Measurements from ENCODE around the gene MBD1.
A peak's percentile ranks its signal among the peaks of the same experiment; 100 is the strongest.
"Not testable (repeated sequence)": the region's sequence is repeated elsewhere in the genome, so short reads cannot be mapped to it uniquely, and the experiment has no call there.

MBD1 gene

DNA sequence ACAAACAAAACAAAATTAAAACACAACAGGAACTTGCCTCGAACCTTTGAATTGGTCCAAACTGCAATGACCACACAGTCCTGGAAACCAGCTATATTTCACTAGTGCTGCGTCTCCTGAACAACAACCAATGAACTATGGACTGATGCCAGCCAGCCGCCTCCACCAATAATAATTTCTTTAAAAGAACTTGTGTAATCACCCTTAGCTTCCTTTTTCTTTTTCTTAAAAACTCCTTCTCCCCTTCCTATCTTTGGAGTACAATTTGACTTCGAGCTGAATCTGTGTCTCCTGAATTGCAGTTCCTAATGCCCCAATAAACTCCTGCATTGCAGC is 7.8 kb upstream of the MBD1 start:
- DNase-seq (ENCODE audit: low read depth, low spot score): no peak

DNA sequence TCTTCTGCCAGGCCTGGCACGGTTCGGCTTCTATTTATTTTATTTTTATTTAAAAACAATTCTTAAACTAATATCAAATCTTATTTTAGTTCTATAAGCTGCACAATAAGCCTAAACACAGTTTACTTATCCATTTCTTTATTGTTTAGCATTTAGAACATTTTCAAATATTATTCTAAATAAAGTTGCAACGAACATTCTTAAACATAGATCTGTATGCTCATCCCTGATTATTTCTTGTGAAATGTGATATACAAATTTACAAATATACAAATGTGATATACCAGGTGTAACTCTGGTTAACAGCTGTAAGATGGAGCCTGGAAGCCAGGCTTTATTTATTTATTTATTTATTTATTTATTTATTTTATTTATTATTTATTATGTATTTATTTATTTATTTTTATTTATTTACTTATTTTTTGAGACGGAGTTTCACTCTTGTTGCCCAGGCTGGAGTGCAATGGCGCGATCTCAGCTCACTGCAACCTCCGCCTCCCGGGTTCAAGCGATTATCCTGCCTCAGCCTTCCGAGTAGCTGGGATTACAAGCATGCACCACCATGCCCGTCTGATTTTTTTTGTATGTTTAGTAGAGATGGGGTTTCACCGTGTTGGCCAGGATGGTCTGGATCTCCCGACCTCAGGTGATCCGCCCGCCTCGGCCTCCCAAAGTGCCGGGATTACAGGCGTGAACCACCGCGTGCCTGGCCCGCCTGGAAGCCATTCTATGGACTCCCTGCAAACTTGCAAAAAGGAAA is 7.2 kb upstream of the MBD1 start:
- not testable (repeated sequence) for DNase-seq (ENCODE audit: low read depth, low spot score)

DNA sequence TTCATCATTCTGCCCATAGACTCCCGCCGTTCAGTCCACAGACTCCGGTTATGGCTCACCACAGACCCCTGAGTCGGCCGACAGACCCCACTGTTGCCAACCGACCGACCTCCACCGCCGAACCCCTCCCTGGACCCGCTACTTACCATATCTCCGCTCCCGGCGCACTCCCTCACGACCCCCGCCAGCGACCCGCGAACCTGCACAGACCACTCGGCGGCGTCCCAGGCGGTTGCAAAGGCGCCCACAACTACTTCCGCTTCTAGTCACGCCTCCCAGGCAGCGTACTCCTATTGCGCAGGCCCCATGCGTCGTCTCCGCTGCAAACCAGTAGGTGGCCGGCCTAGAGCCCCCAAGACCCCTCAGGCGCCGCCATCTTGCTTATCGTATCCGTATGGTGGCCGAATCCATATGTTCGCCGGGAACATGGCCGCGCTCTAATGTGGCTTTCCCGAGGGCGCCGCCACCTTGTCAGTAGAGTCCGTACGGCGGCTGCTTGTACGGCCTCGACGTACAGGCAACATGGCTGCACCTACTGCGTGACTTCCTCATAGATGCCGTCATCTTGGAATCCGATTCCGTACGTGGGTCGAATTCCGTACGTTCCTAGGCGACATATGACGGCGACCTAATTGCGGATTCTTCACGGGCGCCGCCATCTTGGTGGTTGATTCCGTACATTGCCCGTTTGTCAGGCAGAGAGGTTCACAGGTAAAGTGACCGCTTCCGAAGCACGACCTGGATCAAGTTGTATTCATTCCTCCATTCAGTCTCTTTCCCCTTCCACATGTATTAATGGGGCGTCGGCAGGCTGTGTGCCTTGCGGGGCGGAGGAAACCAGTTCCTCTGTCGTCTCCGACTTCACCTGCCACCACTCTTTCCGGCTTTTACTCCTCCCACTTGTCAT is 6.4 kb upstream of the MBD1 start, which contains the start of gene CXXC1:
CXXC1 (minus strand) TSS at position 252 of the 907 bp plus-strand sequence; CDS start at position 149, 103 bp downstream.
- peak; percentile 92 for DNase-seq (ENCODE audit: low read depth, low spot score)

DNA sequence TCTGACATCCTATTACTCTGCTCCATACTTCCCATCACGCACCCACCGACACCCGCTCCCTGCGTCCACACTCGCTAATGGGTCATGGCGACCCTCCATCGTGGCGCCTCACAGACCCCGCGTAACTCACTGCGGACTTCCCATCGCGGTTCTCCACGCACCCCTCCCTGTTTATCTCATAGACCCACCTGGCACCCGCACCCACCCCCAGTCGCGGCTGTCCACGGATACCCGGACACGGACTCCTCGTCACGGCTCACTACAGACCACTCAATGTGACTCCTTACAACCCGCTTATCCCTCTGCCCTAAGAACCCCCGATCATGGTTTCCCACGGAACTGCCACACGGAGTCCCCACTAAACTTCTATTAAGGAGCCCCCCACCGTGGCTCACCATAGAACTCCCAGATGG is 5.7 kb upstream of the MBD1 start:
- DNase-seq (ENCODE audit: low read depth, low spot score): no peak

DNA sequence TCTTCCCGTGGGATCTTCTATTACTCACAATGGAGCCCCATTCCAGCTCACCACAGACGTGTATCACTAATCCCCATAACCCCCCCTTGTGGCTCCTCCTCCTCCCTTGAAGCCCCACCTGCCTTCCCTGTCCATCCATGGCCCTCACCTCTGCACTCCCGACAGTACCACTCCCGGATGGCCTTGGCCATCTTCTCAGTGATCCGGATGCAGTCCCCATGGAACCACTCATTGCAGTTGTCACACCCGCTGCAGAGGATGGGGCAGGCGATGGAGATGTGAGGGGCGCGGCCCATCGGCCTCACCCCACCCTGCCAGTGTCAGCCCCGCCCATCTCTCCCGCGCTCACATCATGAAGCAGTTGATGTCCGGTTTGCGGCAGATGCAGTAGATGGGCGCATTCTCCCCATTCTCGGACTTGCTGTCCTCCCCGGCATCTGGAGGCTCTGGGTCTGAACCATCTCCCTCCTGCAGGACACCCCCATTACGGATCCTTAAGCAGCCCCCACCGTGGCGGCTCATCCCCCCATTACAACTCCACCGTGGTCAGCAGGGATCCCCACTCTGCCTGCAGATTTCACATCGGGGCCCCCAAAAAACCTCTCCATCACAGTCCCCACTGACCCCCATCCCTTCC is 5.2 kb upstream of the MBD1 start:
- DNase-seq (ENCODE audit: low read depth, low spot score): no peak

DNA sequence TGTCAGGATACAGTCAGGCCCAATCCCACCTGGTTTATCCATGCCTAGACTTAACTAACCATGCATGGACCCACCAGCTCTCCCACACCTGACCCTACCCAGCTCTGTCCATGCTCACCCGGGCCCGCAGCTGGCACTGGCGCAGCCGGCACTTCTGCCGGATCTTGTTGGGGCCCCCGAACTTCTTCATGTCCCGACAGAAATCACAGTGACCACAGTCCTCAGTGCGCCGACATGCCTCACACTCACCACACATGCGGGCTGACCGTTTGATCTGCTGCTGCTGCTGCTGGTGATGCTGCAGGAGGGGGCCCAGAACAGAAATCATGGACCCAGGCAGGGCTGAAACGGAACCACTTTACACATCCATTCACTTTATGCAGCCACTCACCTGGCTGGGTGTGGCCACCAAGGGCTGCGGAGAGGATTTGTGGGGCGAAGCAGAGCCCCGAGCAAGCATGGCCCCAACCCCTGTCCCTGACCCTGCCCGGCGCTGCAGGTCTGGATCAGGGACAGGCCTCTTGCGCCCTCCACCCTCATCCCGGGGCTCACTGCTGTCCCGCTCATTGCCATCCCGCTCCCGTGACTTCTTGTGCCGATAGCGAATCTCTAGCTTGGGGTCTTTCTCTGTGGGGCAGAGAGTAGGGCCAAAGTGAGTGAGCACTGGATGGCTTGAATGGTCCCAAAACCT is 4.5 kb upstream of the MBD1 start:
- no peak for DNase-seq (ENCODE audit: low read depth, low spot score)

DNA sequence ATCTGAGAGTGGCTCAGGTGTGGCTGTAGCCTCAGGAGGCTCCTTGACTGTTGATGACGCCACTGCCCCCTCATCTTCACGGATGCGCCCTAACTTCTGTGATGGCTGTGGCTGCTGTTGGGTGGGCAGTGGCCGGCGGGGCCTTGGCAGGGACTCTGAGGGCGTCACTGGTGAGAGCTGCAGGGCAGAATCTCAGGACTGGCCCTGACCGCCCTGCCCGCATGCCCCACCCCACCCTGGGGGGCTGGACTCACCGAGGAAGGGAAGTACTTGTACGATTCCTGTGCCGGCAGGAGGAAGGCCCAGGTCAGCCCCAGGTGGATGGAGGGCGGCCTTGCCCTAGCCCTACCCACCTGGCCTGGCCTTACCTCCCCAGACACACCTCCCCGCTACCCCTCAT is 3.7 kb upstream of the MBD1 start:
- no peak for DNase-seq (ENCODE audit: low read depth, low spot score)

DNA sequence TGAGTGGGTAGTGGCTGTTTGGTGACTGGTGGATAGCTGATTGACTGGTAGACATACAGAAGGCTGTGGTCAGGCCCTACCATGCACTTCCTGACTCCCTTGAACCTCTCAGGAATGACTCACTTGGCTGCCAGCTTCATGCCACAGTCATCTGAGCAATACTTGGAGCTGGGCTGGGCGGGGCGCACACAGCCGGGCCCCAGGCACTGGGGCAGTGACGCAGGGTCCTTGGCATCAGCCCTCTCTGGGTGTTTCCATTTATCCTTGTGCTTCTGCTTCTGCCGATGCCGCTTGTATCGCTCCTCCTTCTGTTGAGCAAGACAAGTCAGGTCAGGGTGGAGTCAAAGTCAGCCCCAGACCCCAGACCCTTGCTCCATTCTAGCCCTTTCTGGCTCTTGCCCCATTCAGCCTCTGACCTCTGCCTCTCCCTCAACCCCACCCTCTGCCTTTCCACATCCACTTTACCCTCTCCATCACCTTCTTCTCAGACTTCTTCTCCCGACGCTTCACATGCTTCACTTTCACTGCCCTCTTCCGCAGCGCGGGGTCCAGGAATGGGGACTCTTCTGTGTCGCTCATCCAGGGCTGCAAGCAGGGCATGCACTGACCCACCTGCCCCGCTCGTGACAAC is 3.0 kb upstream of the MBD1 start:
- DNase-seq (ENCODE audit: low read depth, low spot score): no peak

DNA sequence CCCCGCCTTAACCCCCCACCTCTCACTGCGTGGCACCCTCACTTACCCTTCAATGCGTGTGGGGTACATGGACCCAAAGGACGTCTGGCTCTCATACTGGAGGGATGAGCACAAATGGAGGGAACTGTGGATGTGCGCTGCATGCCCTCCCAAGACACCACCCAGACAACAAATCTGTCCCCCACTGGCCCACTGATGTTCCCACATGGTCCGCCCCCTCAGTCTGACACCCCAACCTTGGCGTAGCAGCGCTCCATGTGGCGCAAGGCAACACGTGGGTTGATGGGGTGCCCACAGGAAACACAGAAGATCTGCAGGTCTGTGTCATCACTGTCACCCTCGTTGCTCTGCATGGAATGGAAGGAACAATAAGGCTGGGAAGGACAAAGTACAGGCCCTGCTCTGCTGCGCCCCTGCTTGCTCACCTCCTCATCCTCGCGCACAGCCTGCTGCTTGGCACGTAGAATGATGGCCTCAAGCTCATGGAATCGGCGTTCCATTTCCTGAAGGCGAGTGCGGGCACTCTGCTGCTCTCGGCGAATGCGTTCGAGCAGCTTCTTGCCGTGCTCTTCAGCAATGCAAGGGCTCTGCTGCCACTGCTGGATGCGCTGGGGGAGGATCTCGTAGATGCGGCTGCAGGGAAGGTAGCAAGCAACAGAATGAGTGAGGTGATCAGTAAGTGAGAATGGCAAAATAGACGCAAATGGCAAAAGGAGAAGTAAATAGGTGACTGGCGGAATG is 2.3 kb upstream of the MBD1 start:
- no peak for DNase-seq (ENCODE audit: low read depth, low spot score)

DNA sequence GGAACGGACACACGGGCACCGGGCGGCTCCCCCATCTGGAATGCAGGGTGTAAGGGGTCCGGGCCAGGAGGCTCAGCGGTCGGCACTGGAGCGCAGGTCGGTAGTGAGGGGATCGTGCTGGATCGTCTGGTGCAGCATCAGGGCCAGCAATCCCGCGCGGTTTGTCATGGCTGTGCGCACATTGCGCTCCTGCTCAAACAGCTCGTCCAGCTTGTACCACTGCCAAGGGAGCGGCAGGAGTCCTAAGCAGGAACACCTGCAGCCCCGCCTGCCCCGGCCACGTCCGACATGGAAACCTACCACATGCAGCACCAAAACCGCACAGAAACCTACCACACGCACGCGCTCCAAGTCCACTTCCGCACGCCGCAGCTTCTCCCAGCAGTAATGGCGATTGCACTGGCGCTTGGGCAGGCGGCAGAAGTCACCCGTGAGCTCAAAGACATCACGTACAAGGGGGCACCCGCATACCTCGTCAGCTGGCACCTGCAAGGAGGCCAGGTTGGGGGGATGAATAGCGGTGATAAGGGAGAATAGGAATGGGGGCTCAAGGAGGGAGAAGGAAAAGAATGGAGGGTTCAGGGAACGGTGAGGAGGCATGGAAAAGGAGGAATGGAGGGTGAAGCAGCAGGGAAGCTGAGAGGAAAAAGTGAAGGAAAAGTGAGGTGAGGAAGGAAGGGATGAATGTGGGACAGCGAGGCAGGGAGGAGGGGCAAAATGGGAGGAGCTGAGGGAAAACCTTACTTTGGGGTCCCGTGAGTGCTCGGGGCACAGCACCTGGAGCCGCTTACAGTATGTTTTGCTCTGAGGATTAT is 1.4 kb upstream of the MBD1 start:
- no peak for DNase-seq (ENCODE audit: low read depth, low spot score)

DNA sequence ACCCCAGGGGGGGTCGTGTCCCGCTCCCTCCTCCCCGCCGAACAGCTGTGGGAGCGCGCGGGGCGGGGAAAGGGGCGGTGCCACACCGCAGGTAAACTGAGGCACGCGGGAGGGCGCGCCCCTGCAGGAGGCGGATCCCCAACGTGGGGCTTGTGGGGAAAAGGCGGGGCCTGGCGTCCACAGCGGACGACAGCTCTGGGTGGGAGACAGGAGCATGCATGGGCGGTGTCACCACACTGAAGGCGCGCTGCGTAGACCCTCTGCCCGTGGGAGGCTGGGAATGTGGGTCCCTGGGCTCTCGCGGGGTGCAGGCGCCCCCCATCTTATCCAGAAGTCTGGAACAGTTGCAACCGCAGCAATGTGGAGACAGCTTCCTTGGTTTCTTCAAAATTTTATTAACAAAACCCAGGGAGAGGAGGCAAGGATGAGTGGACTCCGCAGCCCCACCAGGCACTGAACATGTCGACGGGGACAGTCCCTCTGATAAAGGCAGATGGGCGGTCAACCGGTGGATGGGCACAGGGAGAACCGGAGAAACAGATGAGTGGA is 723 bp upstream of the MBD1 start:
- no peak for DNase-seq (ENCODE audit: low read depth, low spot score)

DNA sequence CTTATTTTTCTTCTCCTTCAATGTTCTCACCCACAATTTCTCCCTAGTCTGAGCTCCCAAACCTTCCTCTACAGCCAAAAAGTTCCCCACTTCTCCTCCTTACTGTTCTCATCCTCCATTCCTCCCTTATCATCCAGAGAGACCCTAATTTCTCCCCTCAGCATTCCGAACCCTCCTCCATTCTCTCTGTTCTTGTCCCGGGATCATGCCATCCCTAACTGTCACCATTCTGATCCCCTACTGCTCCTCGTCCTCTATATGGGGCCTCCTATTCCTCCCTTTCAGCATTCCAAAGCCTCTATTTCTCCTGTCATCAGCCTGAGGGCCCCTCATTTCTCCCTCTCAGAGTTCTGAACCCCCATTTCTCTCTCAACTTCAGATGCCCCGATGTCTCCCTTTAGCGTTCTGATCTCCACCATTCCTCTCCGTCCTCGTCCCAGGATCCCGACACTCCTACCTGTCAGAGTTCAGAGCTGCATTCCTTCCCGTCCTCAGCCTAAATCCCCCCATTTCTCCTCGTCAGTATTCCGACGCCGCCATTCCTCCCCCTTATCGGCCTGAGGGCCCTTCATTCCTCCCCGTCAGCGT is 522 bp downstream of the MBD1 start:
- DNase-seq (ENCODE audit: low read depth, low spot score): no peak

DNA sequence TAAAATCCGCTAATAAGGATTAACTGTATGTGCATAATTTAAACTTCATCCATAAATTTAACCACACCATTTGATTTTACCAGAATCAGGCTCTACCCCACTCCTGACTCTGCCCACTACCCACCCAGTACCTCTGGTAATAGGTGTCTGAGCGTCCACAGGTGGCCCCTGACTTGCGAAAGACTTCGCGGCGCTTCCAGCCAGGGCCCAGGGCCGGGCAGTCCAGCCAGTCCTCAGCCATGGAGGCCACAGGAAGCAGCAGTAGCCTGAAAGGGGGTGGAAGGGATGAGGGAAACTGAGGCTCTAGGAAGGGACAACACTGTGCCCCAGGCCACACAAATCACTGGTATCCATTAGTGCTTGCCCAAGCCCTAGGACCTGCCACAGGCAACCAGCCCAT is 1.6 kb downstream of the MBD1 start:
- DNase-seq (ENCODE audit: low read depth, low spot score): no peak

DNA sequence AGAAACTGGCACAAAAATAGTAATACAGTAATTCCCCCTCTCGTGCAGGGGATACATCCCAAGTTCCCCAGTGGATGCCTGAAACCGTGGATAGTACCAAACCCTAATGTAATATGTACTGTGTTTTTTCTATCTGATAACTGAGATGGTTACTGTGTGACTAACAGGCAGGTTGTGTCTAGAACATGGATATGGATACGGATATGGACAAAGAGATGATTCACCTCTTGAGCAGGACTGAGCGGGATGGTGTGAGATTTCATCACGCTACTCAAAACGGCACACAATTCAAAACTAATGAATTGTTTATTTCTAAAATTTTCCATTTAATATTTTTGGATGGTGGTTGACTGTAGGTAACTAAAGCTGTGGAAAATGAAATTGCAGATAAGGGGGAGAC is 3.4 kb downstream of the MBD1 start:
- DNase-seq (ENCODE audit: low read depth, low spot score): no peak

DNA sequence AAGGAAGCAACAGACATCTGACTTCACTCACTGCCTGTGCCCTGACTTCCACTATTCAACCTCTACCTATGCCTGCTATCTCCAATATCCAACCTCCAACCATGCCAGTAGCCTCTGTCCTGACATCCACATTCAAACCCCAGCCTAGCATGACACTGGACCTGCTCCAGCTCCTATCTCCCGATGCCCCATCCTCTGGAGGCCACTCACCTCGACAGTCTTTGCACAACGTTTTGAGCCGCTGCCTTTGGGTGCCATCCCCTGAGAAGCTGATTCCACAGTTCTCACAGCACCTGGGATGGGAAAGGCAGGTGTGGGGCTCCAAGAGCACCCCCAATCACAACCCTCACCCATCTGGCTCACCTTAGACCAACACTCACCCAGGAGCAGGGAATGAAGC is 4.9 kb downstream of the MBD1 start:
- DNase-seq (ENCODE audit: low read depth, low spot score): no peak

DNA sequence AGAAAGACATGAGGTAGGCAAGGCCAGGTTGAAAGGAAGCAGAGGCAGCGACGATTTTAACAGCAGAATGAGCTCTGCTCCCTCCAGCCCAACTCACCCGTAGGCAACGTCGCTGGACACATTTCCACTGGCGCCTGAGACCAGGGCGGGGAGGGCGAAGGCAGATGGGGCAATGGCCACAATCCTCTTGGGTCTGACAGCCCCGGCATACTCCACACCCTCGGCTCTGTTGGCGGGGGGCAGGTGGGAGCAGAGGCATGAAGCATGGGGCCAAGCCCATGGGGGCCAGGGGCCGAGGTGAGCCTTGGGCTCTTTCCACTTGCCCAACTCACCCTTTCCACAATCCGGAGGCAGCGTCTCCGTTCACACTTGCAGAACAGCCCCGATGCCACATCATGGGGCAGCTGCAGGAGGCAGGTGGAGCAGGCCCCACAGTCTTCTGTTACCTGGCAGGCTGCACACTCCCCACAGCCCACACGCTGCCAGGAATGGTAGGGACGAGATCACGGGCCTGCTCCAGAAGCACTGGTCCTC is 5.8 kb downstream of the MBD1 start:
- no peak for DNase-seq (ENCODE audit: low read depth, low spot score)

DNA sequence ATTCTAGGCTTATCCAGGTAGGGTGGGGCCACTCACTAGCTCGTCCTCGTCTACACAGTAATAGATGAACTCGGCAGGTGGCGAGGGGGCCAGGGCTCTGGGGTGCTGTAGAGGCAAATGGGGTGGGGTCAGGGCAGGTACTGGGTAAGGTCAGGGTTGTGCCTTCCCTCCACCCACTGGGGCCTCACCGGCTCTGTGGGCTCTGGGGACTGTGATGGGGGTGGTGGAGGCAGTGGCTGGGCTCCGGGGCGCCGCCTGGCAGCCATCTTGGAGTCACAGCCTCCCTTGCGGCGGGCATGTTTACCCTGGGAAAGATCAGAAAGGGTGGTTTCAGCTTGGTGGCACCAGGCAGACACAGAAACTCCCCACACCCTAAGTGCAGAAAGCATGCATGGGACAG is 6.4 kb downstream of the MBD1 start:
- DNase-seq (ENCODE audit: low read depth, low spot score): no peak

DNA sequence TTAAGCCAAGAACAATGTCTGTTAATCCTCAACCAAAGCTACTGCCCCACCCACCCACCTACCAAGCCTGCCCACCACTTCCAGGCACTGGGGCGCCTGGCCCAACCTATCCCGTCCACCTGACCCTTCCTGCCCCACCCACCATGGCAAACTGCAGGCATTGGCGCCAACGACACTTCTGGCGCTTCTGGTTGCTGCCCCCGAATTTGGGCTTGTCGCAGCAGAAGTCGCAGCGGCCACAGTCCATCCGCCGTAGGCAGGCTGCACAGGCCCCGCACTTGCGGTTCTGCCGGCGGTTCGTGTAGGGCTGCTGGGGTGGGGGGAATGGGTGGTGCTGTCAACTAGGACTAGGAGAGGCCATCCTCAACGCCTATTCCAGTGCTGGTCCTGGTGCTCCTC is 7.3 kb downstream of the MBD1 start:
- no peak for DNase-seq (ENCODE audit: low read depth, low spot score)
